DMS 273 (cell line): Measurements from ENCODE around the gene YTHDF1.

Experiments
- DNase-seq: peaks from one replicate; lab custom pipeline; 2025; ENCODE audit not compliant: unreplicated experiment; lab: John Stamatoyannopoulos, UW

Gene YTHDF1

DNA sequence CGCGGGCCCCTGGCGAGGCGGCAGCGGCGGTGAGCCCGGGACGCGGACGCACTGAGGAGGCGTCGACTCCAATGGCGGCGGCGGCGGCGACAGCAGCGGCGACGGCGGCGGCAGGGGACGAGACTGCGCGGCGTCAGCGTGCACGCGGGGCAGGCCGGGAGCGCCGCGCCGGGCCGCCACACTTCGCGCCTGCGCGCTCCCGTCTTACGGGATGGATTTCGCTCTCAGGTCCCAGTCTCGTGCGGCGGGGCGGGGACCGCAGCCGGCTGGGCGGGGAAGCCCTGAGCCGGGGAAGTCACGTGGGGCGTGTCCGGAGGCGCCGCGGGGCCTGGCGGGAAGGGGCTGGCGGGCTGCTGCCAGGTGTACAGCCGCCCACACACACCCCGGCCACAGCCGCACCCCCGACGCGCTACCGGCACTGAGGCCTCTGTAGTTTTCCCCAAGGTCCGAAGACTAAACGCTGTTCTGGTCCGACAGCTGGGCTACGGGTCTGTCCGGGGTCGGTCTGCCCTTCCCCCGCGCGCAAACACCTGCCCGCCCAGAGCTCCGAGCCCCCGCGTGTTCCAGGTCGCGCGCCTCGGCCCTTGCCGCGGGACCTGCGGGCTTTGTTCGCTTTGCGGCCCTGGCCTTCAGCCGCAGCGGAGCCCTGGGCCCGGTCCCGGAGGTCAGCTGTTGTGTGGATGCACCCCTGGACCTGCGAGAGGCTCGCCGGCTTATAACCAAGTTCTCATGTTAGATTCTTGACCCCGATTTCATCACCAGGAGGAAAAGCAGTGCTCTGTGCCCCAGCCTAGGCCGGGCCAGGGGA, at the start of gene YTHDF1:
Gene YTHDF1 (minus strand): TSS at position 91 of the 808 bp plus-strand sequence. CDS start 239 bp downstream, outside the sequence.
- DNase-seq, result peak; percentile 98

DNA sequence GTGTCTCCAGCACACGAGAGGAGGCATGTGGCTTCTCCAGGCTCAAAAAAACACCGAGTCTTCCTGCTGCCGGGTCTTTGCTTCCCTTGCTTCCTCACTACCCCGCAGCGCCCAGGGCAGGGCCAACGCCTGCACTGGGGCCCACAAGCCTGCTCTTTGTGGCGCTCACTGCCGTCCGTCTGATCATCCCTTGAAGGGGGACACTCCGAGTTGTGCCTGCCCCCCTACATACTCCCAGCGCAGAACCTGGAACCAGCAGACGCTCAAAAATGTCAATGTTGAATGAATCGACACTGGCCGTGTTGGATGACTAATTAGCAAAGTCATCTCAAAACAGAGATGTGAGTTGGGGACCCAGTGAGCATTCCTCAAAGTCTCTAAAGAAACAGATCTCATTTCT, 48.6 kb upstream of the YTHDF1 start:
- no peak for DNase-seq

DNA sequence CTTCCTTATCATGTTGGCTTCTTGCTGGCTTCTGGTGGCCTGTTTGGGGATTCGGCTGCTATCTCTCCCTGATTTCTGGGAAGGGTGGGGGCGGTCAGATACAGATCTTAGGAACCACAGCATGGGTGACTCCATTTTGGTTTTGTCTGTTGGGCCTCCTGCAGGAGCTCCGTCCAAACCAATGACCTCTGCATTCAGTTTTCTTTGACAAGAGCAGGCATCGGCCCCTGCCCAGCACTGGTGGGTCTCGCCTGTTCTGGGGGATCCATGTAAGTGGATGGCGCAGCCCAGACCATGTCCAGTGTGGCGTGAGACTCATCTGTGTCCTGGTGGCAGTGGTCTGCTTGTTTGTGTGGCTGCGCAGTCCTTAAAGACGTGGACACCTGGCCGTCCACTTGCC, 48.1 kb upstream of the YTHDF1 start:
- no peak for DNase-seq

DNA sequence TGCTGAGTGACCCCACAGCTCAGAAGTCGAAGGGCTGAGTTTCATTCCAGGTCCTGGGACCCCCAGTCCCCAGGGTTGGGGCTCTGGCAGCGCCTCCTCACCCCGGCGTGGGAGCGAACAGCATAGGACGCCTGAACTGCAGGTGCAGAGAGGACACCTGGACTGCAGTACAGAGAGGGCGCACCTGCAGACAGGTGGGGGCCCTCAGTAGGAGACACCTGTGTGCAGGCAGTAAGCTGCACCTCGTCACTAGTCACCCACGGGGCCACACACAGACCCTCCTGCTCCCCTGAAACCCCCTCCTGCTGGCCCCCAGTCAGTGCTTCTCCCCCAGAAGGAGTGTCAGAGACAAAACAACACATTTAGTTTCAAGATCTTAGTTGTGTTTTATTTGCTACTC, 46.9 kb upstream of the YTHDF1 start:
- DNase-seq, result no peak

DNA sequence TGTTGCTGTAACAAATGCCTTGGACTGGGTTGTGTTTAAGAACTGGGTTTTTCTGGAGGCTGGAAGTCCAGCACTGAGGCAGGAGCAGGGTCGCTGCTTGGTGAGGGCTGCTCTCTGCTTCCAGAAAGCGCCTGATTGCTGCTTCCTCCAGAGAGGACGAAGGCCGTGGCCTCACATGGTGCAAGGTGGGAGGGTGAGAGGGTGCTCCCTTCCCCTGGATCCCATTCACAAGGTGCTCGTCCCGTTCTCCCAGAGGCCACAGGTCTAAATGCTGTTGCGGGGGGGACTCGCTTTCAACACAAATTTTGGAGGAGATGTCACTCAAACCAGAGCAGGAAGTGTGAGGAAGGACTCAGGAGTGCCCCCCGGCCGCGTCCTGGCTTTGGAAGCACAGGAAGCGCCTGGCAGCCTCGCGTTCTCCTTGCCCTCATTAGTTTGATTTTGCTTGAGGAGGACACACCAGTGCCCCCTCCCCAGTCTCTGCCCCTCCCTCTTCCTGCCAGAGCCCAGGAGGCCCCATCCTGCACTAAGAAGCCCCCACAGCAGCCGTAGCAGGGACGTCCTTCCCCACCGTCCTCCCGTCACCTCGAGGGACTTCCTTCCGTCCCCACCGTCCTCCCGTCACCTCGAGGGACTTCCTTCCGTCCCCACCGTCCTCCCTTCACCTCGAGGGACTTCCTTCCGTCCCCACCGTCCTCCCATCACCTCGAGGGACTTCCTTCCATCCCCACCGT, 46.0 kb upstream of the YTHDF1 start:
- no peak for DNase-seq

DNA sequence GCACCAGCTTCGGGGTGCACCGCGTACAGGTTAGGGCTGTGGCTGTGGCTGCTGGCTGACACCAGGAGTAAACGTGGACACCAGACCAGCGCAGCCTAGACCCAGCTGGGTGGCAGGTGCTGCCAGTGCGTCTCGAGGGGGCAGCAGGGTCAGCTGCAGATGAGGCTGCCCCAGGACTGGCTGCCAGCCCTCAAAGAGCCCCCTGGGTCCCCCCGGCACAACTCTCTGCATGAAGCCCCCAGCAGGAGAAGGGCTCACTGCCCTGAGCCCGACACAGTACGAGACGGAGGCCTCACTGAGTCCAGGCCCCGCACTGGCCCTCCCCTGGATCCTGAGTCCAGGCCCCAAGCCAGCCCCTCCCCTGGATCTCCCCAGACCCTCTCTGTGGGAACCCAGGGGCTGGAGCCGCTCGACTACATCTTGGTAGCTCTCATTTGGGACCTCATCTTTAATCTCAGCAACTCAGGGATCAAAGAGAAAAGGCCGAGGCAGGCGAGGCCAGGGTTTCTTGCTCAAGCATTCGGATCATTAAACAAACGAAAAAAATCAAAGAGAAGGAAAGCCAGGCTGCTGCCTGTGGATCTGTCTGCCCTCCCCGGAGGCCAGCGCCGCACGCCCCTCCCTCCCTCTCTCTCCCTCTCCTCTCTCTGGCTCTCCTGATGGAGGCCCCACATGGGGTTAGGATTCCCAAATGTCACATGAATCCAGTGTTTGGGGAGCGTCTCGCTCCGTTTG, 45.3 kb upstream of the YTHDF1 start:
- no peak for DNase-seq

DNA sequence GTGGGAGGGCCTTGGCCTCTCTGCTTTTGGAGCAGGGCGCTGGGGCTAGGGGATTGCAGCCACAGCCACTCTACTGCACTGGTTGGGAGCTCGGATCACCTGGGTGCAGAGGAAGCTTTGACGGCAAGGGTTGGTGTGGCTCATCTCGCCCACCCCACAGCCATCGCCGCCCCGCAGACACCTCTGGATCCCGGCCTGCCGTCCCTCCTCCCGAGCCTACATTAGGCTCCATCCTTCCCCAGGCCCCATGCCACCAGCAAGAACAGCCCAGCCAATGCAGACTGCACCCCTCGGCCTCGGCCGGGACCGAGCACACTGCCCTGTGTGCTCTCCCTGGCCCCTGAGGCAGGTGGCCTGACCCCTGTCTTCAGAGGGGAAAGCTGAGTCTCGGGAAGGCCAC, 44.6 kb upstream of the YTHDF1 start:
- no peak for DNase-seq

DNA sequence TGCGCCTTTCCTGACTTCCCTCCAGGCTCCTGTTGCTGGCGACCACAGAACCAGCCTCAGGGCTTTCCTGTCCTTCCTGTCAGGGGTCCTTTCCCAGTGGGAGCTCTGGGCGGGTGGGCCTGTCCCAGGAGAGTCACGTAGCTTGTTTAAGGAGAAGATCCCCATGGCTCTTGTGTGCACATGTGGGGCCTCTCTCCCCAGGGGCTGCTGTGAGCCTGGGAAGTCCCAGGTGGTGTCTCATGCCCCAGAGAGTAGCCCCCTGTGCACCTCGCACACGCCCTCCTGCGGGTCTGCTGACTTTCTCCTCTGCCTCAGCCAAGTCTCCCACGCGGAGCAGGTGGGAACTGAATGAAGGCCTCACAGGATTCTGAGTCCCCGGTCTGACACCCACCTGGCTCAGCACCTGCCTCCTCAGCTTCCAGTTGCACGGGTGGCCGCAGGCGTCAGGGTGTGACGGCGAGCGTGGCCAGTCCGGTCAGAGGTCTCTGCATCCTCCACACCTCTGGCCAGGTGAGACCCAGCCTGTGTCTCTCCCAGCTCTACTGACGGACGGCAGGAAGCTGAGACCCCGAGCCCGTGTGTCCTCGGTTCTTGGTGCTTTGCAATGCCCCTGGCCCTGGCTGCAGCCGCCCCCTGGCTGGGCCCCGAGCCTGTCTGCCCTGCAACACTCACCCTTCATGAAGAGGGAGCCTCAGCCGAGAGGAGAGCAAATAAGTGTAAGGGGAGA, 44.0 kb upstream of the YTHDF1 start:
- DNase-seq, result no peak

DNA sequence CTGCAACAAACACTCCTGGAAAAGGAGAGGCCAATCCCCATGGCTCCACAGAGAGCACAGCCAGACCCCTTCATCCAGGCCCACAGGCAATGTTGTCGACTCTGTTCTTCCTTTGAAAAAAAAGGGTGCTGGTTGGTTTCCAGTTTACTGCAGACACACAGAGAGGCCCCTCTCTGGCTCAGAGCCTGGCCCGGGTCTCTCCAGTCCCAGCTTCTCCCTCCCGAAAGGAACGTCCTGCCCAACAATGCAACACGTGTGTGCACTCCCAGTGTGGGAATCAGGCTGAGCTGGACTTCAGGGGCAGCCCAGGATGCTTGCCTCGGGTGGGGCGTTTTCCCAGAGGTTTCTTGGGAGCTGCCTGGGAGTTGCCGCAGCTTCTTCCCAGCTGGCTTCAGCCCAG, 42.9 kb upstream of the YTHDF1 start:
- DNase-seq, result no peak

DNA sequence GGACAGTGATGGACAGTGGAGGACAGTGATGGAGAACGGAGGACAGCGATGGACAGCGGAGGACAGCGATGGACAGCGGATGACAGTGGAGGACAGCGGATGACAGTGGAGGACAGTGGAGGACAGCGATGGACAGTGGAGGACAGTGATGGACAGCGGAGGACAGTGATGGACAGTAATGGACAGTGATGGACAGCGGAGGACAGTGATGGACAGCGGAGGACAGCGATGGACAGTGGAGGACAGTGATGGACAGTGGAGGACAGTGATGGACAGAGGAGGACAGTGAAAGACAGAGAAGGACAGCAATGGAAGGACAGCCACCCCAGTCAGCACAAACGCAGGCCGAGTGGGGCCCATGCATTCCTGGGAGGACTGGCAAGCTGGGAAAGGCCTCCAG, 41.7 kb upstream of the YTHDF1 start:
- no peak for DNase-seq

DNA sequence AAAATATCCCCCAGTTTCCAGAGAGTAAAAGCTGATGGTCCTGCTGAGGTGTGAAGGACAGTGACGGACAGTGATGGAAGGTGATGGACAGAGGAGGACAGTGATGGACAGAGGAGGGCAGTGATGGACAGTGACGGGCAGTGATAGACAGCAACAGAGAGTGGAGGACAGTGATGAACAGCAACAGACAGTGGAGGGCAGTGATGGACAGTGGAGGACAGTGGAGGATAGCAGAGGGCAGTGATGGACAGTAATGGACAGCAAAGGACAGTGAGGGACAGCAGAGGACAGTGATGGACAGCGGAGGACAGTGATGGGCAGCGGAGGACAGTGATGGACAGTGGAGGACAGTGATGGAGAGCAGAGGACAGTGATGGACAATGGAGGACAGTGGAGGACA, 41.0 kb upstream of the YTHDF1 start:
- DNase-seq, result no peak

DNA sequence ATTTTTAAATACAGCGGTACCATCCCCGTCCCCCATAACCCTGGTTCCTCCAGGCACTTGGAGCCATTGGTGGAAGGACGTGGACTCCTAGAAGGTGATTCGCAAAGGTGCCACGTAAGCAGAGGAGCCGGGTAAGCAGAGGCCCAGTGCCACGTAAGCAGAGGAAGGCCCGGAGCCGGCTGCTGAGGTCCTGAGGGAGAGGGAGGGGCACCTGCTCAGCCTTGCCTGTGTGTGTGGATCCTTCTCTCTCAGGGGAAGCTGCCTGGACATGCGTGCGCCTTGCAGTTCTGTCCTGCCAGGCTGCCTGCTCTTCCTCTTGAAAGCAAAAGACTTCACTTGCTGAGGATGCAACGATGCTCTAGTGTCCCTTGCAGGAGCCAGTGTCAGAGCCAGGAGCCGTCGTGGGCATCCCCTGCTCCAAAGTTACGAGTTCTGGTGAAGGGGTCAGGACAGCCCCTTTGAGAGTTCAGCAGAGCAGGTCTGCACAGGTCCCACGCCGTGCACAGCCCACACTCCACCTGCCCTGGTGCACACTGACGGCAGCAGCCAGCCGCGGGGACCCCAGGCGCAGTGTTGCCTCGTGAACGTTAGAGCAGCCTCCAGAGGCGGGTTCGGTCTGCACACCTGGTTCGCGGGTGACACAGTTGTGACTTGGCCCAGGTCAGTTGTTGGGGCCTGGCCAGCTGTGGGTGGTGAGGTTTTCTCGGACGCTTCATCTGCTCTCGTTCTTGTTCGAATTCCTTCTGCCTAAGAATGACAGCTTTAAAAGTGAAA, 40.2 kb upstream of the YTHDF1 start:
- DNase-seq, result peak; percentile 56

DNA sequence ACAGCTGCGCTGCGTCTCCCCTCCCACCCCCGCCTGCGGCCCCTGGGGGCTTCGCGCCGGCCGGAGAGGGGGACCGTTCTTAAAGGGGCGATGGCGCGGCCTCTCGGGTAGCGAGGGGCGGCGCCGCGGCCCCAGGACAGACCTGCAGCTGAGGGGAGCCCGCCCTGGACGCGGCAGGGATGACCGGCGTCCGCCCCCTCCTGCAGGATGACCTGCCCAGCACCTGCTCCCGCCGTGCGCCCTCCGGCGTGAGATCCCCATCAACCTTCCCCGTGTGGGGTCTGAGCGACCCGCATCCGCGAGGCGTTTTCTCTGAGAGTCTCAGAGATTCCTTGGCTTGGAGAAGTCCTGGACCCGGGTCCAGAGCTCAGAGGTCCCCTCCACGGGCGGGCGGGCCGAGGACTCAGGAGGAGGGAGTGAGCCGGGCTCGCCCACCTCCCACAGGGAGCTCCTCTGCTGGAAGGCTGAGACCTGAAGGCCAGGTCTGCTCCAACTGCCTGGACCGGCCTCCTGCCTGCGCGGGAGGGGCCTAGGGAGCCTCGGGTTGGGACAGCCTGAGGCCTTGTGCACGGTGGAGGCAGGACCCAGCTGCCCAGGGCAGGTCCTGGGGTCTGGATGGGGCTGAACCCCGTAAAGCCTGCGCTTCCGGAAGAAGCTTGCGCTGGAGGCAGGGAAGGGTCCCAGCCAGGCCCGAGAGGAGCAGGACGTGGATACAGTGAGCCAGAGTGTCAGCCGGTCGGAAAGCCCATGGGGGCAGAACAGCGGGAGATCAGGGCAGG, 38.9 kb upstream of the YTHDF1 start:
- no peak for DNase-seq

DNA sequence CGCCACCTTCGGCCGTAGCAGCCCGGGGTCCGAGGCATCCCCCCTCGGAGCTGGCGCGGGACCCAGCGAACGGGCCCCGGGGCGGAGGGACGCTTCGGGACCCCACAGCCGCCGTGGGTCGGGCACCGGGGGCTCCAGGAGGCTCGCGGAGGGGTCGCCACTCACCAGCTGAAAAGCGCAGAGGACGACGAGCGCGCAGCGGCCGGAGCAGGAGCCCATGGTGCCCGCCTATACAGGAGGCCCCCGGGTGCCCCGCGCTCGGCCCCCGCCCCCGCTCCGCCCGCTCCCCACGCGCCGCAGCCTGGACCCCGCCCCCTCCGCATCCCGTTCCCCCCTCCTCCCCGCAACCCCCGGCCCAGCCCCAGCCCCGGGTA, 38.3 kb upstream of the YTHDF1 start, which contains the start of gene NKAIN4:
Gene NKAIN4 (minus strand): TSS at position 232 of the 374 bp plus-strand sequence. CDS start 13 bp downstream, at position 219.
- no peak for DNase-seq

DNA sequence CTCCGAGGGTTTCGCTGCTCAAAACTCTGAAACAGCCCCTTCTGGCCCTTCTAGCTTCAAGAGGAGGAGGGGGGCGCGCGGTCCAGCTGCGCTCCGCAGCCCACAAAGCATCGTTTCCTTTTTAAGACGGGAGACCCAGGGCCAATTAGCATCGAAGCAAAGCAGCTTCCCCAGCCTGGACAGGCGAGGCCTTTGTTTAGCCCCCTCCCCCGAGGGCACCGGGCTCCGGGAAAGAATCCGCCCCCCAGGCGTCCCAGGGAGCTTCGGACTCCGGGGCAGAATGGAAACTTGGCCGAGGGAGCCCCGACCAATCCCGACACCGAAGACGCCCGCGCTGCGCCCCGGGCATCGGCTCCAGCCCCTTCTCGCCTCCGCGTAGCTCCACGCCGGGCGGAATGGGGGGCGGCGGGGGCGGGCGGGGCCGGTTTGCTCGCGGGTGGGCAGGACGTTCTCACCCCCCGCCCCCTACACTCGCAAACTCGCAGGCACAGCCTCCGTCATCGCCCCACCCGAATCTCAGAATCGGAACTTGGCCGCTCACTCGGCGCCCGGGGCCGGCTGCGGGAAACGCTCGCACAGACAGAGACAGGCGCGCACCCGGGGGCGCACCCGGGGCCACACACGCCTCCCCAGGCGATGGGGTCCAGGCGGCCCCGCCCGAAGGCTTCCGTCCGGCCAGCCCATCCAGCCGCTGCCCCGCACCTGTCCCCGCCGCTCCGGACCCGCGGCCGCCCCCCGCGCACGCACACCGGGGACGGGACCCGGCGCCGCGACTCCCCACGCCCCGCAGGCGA, 37.7 kb upstream of the YTHDF1 start:
- peak; percentile 53 for DNase-seq

DNA sequence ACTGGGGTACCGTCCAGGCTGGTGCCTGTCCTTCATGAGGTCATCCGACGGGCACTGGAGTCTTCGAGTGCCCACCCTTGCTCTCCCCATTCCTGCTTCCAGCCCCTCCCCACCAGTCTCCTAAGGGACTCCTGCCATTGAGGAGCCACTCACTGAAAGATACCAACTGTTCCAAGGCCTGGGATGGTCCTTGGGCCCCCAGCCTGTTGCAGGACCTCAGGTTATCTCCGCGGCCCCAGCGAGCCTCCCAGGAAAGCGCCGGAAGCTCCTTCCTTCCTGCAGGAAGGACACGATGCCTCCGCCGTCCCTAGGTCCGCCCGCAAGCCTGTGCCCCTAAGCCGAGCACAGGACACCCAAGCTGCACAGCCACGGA, 37.1 kb upstream of the YTHDF1 start:
- no peak for DNase-seq

DNA sequence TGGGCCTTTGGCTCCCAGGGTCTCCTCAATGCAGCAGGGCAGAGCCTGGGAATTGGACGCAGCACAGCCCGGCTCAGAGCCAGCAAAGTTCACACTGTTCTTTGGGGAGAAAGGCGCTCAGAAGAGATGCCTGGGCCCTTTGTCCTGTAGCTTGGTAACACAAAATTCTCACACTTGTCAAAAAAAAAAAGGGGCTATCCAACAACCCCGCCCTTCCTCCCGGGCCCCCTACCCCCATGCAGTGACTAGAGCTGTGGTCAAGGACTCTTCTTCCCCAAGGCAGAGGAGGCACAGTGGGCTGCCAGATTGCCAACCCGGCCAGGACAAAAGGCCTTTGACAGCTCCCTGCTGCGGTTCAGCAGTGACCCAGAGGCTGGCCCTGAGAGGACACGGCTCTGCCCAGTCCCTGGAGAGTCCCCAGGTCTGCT, 36.4 kb upstream of the YTHDF1 start:
- DNase-seq, result no peak

DNA sequence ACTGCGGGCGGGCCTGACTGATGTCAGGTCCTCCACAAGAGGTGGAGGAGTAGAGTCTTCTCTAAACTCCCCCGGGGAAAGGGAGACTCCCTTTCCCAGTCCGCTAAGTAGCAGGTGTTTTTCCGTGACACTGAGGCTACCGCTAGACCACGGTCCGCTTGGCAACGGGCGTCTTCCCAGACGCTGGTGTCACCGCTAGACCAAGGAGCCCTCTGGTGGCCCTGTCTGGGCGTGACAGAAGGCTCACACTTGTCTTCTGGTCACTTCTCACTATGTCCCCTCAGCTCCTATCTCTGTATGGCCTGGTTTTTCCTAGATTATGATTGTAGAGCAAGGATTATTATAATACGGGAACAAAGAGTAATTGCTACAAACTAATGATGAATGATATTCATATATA, 35.4 kb upstream of the YTHDF1 start:
- peak; percentile 46 for DNase-seq

DNA sequence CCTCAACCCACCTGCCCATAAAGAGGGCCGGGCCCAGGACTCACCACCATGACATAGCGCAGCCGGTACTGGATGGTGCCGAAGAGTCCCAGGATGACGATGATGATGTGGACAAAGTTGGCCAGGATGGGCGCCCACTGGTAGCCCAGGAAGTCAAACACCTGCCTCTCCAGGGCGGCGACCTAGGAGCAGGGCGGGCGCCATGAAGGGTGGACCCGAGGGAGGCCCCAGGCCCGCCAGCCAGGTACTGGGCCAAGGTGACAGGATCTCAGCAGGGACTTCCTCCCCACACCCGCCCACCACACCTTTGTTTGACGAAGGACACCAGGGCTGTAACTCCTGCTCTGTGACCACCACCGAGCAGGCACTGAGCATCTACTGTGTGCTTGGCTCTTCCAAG, 34.0 kb upstream of the YTHDF1 start:
- DNase-seq, result no peak
